SK-N-SH (cell line): ENCODE measurements around the gene PRKN. TPM values are rescaled to one million over a fixed set of nuclear protein-coding genes. Genes with fewer than 3 reads are reported as not detected.

Experiments
- CTCF ChIA-PET: fragments of 300-600, 350-600 bp; formaldehyde crosslinking; extraction: SDS; loops from one replicate; lab custom pipeline; 2021; lab: Yijun Ruan, JAX
- POLR2A ChIA-PET: fragments of 350-600 bp; sonication (Branson Sonifier 250); formaldehyde crosslinking; extraction: SDS; loops from one replicate; lab custom pipeline; 2020; ENCODE audit warnings: antibody characterized with exemption, inconsistent platforms; lab: Yijun Ruan, JAX
- DNase-seq: peaks from one replicate; pipeline ENCODE4 v3.0.0; 2012
- H2AFZ ChIP-seq: fragments of 200-600 bp; sonication (generic); 2 replicates; pipeline ENCODE4 v1.8.1; 2016; ENCODE audit warnings: antibody characterized with exemption, mild to moderate bottlenecking, low read depth
- H3F3A ChIP-seq: fragments of 200-600 bp; sonication (generic); replicated peaks from 2 replicates; pipeline ENCODE3; 2016; ENCODE audit warnings: antibody characterized with exemption, mild to moderate bottlenecking; ENCODE audit not compliant: insufficient read depth
- H3K27ac ChIP-seq, 2 experiments: fragments of 200-500 bp in 1 of 2; fragments of 200-600 bp in 1 of 2; sonication (Bioruptor generic) in 1 of 2; sonication (generic), shearing (Covaris generic) in 1 of 2; 2 replicates each; pipeline versions ENCODE4 v1.5.1 to v1.6.1; 2014 to 2016; ENCODE audit warnings: low read depth in 2 of 2, inconsistent platforms in 1 of 2, low read length in 1 of 2, mild to moderate bottlenecking in 1 of 2, mixed read lengths in 1 of 2
- H3K27me3 ChIP-seq: fragments of 200-600 bp; sonication (generic), shearing (Covaris generic); 2 replicates; pipeline ENCODE4 v1.6.1; 2016; ENCODE audit warnings: mixed run types; ENCODE audit not compliant: insufficient read depth
- H3K36me3 ChIP-seq, 2 experiments: fragments of 200-500 bp in 1 of 2; fragments of 200-600 bp in 1 of 2; sonication (Bioruptor generic) in 1 of 2; sonication (generic) in 1 of 2; replicated peaks in 1 of 2; 2 replicates each; pipeline versions ENCODE3 to v1.5.1; 2014 to 2016; ENCODE audit warnings: low read length in 1 of 2, mild to moderate bottlenecking in 1 of 2; ENCODE audit not compliant: insufficient read depth in 2 of 2, control insufficient read depth in 1 of 2
- H3K4me1 ChIP-seq, 2 experiments: fragments of 200-500 bp in 1 of 2; fragments of 200-600 bp in 1 of 2; sonication (Bioruptor generic) in 1 of 2; sonication (generic), shearing (Covaris generic) in 1 of 2; 2 replicates each; pipeline versions ENCODE4 v1.5.1 to v1.6.1; 2014 to 2016; ENCODE audit warnings: low read depth in 1 of 2, low read length in 1 of 2, mixed run types in 1 of 2; ENCODE audit not compliant: insufficient read depth in 2 of 2, control insufficient read depth in 1 of 2
- H3K4me2 ChIP-seq: fragments of 200-600 bp; sonication (generic), shearing (Covaris generic); 2 replicates; pipeline ENCODE4 v1.6.1; 2017; ENCODE audit warnings: mixed run types
- H3K4me3 ChIP-seq, 2 experiments: fragments of 200-500 bp in 1 of 2; fragments of 200-600 bp in 1 of 2; sonication (Bioruptor generic) in 1 of 2; sonication (generic), shearing (Covaris generic) in 1 of 2; 2 replicates each; pipeline versions ENCODE4 v1.5.1 to v1.8.1; 2014 to 2016; ENCODE audit warnings: low read depth in 2 of 2, inconsistent platforms in 1 of 2, low read length in 1 of 2, mild to moderate bottlenecking in 1 of 2, mixed read lengths in 1 of 2, moderate library complexity in 1 of 2
- H3K79me2 ChIP-seq: fragments of 200-600 bp; sonication (generic); 2 replicates; pipeline ENCODE4 v1.8.1; 2017; ENCODE audit warnings: mild to moderate bottlenecking; ENCODE audit not compliant: insufficient read depth
- H3K9ac ChIP-seq: fragments of 200-600 bp; sonication (generic); 2 replicates; pipeline ENCODE4 v1.6.1; 2017; ENCODE audit warnings: mixed run types
- H3K9me2 ChIP-seq: fragments of 200-600 bp; sonication (generic); 2 replicates; pipeline ENCODE4 v1.6.1; 2017; ENCODE audit warnings: mixed run types
- H3K9me3 ChIP-seq: fragments of 200-600 bp; sonication (generic); 2 replicates; pipeline ENCODE4 v1.6.1; 2017; ENCODE audit warnings: mixed run types, mild to moderate bottlenecking, moderate library complexity
- H4K20me1 ChIP-seq: fragments of 200-600 bp; sonication (generic); 2 replicates; pipeline ENCODE4 v1.6.1; 2017; ENCODE audit warnings: mild to moderate bottlenecking, mixed run types; ENCODE audit not compliant: insufficient read depth
- CHD2 ChIP-seq: fragments of 150-350 bp; IDR thresholded peaks from 2 replicates; pipeline ENCODE4 v1.6.1; 2018; ENCODE audit warnings: low read length; ENCODE audit not compliant: partially characterized antibody
- CTCF ChIP-seq: fragments of 200-600 bp; sonication (generic); IDR thresholded peaks from 2 replicates; pipeline ENCODE4 v1.6.1; 2017; ENCODE audit warnings: antibody characterized with exemption, mild to moderate bottlenecking, moderate library complexity
- ELF1 ChIP-seq: IDR thresholded peaks from 2 replicates; pipeline ENCODE4 v1.4.0; 2012
- EP300 ChIP-seq, 2 experiments: IDR thresholded peaks; 2 replicates each; pipeline versions ENCODE4 v1.4.0 to v1.6.1; 2012; ENCODE audit warnings: borderline replicate concordance in 1 of 2, low read depth in 1 of 2, low read length in 1 of 2
- FOSL2 ChIP-seq: IDR thresholded peaks from 2 replicates; pipeline ENCODE4 v1.4.0; 2012; ENCODE audit warnings: low read depth, mild to moderate bottlenecking, moderate library complexity, borderline replicate concordance
- FOXJ3 ChIP-seq: sonication (generic); formaldehyde crosslinking; IDR thresholded peaks from 2 replicates; pipeline ENCODE4 v1.5.1; 2020; ENCODE audit warnings: mild to moderate bottlenecking, missing genetic modification reagents
- FOXM1 ChIP-seq: IDR thresholded peaks from 2 replicates; pipeline ENCODE4 v1.4.0; 2012; ENCODE audit warnings: low read depth, mild to moderate bottlenecking
- GABPA ChIP-seq: IDR thresholded peaks from 2 replicates; pipeline ENCODE4 v1.4.0; 2012; ENCODE audit warnings: low read depth, mild to moderate bottlenecking
- GATA2 ChIP-seq: sonication (generic); formaldehyde crosslinking; IDR thresholded peaks from 2 replicates; pipeline ENCODE4 v1.5.0; 2020; ENCODE audit warnings: mild to moderate bottlenecking, missing genetic modification reagents
- IRF3 ChIP-seq: fragments of 150-350 bp; IDR thresholded peaks from 2 replicates; pipeline ENCODE4 v1.6.1; 2016; ENCODE audit warnings: mild to moderate bottlenecking, low read depth, low read length
- JUND ChIP-seq: IDR thresholded peaks from 2 replicates; pipeline ENCODE4 v1.4.0; 2012
- MEF2A ChIP-seq: IDR thresholded peaks from 2 replicates; pipeline ENCODE4 v1.4.0; 2012; ENCODE audit warnings: low read depth, borderline replicate concordance
- NFIC ChIP-seq: IDR thresholded peaks from 2 replicates; pipeline ENCODE4 v1.4.0; 2012; ENCODE audit warnings: borderline replicate concordance
- NRF1 ChIP-seq: IDR thresholded peaks from 2 replicates; pipeline ENCODE4 v1.6.1; 2012; ENCODE audit warnings: low read depth, mild to moderate bottlenecking, low read length
- POLR2AphosphoS5 ChIP-seq: IDR thresholded peaks from 2 replicates; pipeline ENCODE4 v1.6.1; 2012; ENCODE audit warnings: low read depth, low read length
- RAD21 ChIP-seq: IDR thresholded peaks from 2 replicates; pipeline ENCODE4 v1.6.1; 2012; ENCODE audit warnings: mild to moderate bottlenecking, low read length
- RCOR1 ChIP-seq: fragments of 150-350 bp; IDR thresholded peaks from 2 replicates; pipeline ENCODE4 v1.6.1; 2017; ENCODE audit warnings: antibody characterized with exemption, low read length
- SIN3A ChIP-seq: IDR thresholded peaks from 2 replicates; pipeline ENCODE4 v1.6.1; 2012; ENCODE audit warnings: low read depth, mild to moderate bottlenecking, low read length, moderate library complexity, borderline replicate concordance
- SMC3 ChIP-seq: IDR thresholded peaks from 2 replicates; pipeline ENCODE4 v1.6.1; 2012; ENCODE audit warnings: low read depth, low read length, improper control_type of control experiment
- TCF12 ChIP-seq: IDR thresholded peaks from 2 replicates; pipeline ENCODE4 v1.4.0; 2012
- YY1 ChIP-seq: IDR thresholded peaks from 2 replicates; pipeline ENCODE4 v1.4.0; 2012; ENCODE audit warnings: low read depth, mild to moderate bottlenecking
- WGBS: methylation state at CpG from one replicate; pipeline ENCODE4 v1.1.6; 2017; ENCODE audit warnings: low lambda C conversion rate; 5-methylcytosine and 5-hydroxymethylcytosine counted together
- polyA plus RNA-seq, 3 experiments: library from polyadenylated mRNA; depleted of rRNA; stranded (reverse); fragments of >200 nt; gene quantifications; 2 replicates each; pipeline ENCODE4 v1.2.3, GENCODE V29; 2012
- TF ChIP-seq, protein P1 (sequence below): IDR thresholded peaks from 2 replicates; pipeline ENCODE4 v1.4.0; 2012; ENCODE audit warnings: low read depth, borderline replicate concordance
- TF ChIP-seq, protein P2 (sequence below): IDR thresholded peaks from 2 replicates; pipeline ENCODE4 v1.6.1; 2012; ENCODE audit warnings: mild to moderate bottlenecking, low read depth, low read length, moderate library complexity

Gene PRKN
- 0.76 and 0.83 TPM in 2 replicates for polyA plus RNA-seq (2012; rRNA removed)
- polyA plus RNA-seq (2012; cell fraction: cytosol; rRNA removed): 0.53 and 0.59 TPM in 2 replicates
- polyA plus RNA-seq (2012; cell fraction: nucleus; rRNA removed): 0.68 and 1.2 TPM in 2 replicates

DNA sequence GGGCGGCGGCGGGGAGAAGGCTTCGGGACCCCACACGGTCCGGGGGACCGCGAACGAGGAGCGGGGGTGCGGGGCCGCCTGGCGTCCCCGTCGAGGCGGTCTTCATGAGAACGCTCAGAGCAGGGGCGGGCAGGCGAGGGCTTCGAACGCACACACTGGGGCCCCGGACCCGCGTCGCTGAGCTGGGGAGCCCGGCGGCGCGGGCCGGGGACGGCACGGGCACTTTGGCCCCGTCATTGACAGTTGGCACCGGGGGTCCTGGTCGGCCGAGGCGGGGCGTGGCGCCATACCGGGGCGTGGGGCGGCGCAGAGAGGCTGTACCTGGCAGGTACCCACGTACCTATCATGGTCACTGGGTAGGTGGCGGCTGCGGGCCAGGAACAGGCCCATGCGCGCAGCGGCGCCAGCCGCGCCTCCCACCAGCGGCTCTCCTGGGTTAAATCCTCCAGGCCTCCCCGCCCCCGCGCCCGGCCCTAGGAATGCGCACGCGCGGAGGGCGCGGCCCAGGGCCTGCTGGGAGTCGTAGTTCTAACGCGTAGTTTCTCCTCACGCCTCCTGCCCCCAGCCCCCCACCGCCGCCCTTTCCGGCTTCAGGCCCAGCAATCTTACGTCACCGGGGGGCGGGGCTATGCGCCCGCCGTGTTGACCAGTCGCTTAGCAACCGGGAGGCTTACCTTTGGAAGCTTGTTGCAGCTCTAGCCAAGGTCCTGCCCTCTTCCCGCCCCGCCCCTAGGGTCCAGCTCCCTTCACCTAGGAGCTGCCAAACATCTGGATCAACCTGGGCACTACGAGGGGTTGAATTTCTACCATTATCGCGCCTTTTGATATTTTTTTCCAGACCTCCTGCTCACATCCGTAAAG is at the start of gene PRKN, which contains the start of gene PACRG:
PRKN (minus strand) TSS at position 445 of the 861 bp plus-strand sequence.
PACRG (plus strand) TSS at position 653 of the 861 bp plus-strand sequence.
- Histone ChIP-seq H3F3A (no peaks in the 10 kb centered on the region), H3K36me3 (no peaks in the 10 kb centered on the region), H3K27ac (peak within 1 kb of the TSS; percentile 62 to 83), H3K9ac (peak within 1 kb of the TSS; percentile 80), H3K9me3 (no peaks in the 10 kb centered on the region; the same call in 1 of the 2 replicates), H3K79me2 (no peaks in the 10 kb centered on the region), H3K4me3 (peak within 1 kb of the TSS; percentile 71 to 81), H3K9me2 (no peaks in the 10 kb centered on the region), H3K4me2 (peak within 1 kb of the TSS; percentile 88), H3K4me1 (peaks cover 4 to 6% of the 10 kb centered on the region in 2 experiments; a peak in 3 of 4 replicates), H4K20me1 (no peaks in the 10 kb centered on the region), H3K27me3 (no peaks in the 10 kb centered on the region), H2AFZ (peak within 1 kb of the TSS; percentile 93)
- ChIA-PET CTCF (interaction anchor here (0.6 to 1.4 kb wide), 6 partner anchors 12 to 1812 kb away, joined by 3 to 6 read pairs (median 4); no protein-coding TSS in a partner anchor), POLR2A (interaction anchor here (0.7 to 1.5 kb wide), 4 partner anchors 9 to 897 kb away, joined by 3 to 4 read pairs (median 3); no protein-coding TSS in a partner anchor)
- DNase-seq: peak; percentile 99
- WGBS: 2% methylated on average over 16 of the region's 84 CpGs
- TF ChIP-seq GATA2 (no peak), SMC3 (no peak), ELF1 (peak; percentile 76), IRF3 (no peak), TCF12 (no peak), YY1 (no peak), FOXM1 (no peak), MEF2A (no peak), FOSL2 (no peak), GABPA (peak; percentile 56; the same call in 1 of the 2 replicates), CHD2 (peak; percentile 96), JUND (no peak), SIN3A (no peak), CTCF (no peak), NRF1 (peak; percentile 79), FOXJ3 (CRISPR knock-in tag) (no peak), EP300 (IDR thresholded peaks at IDR 0.05; ENCODE audit: borderline replicate concordance in 1 of 2, low read depth in 1 of 2, low read length in 1 of 2) (peak; percentile 9 to 29; a peak in 1 of 4 replicates), RCOR1 (no peak), RAD21 (peak; percentile 12; the same call in 1 of the 2 replicates), POLR2AphosphoS5 (peak; percentile 51; the same call in 1 of the 2 replicates), NFIC (0 out of 2 replicates have a peak, but pooled peaks have one; percentile 6)
- TF ChIP-seq, protein P1, sequence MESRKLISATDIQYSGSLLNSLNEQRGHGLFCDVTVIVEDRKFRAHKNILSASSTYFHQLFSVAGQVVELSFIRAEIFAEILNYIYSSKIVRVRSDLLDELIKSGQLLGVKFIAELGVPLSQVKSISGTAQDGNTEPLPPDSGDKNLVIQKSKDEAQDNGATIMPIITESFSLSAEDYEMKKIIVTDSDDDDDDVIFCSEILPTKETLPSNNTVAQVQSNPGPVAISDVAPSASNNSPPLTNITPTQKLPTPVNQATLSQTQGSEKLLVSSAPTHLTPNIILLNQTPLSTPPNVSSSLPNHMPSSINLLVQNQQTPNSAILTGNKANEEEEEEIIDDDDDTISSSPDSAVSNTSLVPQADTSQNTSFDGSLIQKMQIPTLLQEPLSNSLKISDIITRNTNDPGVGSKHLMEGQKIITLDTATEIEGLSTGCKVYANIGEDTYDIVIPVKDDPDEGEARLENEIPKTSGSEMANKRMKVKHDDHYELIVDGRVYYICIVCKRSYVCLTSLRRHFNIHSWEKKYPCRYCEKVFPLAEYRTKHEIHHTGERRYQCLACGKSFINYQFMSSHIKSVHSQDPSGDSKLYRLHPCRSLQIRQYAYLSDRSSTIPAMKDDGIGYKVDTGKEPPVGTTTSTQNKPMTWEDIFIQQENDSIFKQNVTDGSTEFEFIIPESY: no peak
- TF ChIP-seq, protein P2, sequence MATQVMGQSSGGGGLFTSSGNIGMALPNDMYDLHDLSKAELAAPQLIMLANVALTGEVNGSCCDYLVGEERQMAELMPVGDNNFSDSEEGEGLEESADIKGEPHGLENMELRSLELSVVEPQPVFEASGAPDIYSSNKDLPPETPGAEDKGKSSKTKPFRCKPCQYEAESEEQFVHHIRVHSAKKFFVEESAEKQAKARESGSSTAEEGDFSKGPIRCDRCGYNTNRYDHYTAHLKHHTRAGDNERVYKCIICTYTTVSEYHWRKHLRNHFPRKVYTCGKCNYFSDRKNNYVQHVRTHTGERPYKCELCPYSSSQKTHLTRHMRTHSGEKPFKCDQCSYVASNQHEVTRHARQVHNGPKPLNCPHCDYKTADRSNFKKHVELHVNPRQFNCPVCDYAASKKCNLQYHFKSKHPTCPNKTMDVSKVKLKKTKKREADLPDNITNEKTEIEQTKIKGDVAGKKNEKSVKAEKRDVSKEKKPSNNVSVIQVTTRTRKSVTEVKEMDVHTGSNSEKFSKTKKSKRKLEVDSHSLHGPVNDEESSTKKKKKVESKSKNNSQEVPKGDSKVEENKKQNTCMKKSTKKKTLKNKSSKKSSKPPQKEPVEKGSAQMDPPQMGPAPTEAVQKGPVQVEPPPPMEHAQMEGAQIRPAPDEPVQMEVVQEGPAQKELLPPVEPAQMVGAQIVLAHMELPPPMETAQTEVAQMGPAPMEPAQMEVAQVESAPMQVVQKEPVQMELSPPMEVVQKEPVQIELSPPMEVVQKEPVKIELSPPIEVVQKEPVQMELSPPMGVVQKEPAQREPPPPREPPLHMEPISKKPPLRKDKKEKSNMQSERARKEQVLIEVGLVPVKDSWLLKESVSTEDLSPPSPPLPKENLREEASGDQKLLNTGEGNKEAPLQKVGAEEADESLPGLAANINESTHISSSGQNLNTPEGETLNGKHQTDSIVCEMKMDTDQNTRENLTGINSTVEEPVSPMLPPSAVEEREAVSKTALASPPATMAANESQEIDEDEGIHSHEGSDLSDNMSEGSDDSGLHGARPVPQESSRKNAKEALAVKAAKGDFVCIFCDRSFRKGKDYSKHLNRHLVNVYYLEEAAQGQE: peak; percentile 65; the same call in 1 of the 2 replicates
